SK-MEL-5 (cell line): ENCODE results near the gene SOX12. TPM values are rescaled to one million over a fixed set of nuclear protein-coding genes. Genes with fewer than 3 reads are reported as not detected.
"Not testable (repeated sequence)": the region's sequence is repeated elsewhere in the genome, so short reads cannot be mapped to it uniquely, and the experiment has no call there.

Experiments used
- DNase-seq: peaks from one replicate; pipeline ENCODE4 v3.0.0-alpha.2; 2016; ENCODE audit warnings: low read depth, low spot score
- in situ Hi-C: cut with HindIII; loops from 2 replicates; pipeline ENCODE4 v1.10.0; 2016; ENCODE audit warnings: low sequenced_read_pairs, high pct_unique_total_duplicates, low pct_unique_long_range_greater_than_20kb
- total RNA-seq: library from RNA; depleted of rRNA; stranded (reverse); fragments of >200 nt; shearing (Covaris generic); gene quantifications from 2 replicates; pipeline ENCODE4 v1.2.3, GENCODE V29; 2014; rRNA removed

SOX12 gene
- total RNA-seq, 1 experiment from 2014 or later = 3.1 TPM

- in situ Hi-C loops = no loop called here
- no peak for DNase-seq
Measured at GRCh38 chr20:367486-367887, 42.1 kb downstream of the SOX12 start.

- in situ Hi-C loops = no loop called here
- DNase-seq = no peak
Measured at GRCh38 chr20:368915-369314, 43.6 kb downstream of the SOX12 start.

GRCh38 chr20:370151-370600 lies 44.8 kb downstream of the SOX12 start:
- in situ Hi-C loops = no loop called here
- no peak for DNase-seq

GRCh38 chr20:370977-371754 lies 45.8 kb downstream of the SOX12 start:
- DNase-seq = no peak
- in situ Hi-C loops = no loop called here

GRCh38 chr20:371755-372542 lies 46.6 kb downstream of the SOX12 start:
- DNase-seq = peak; percentile 83
- in situ Hi-C loops = no loop called here

- DNase-seq, in situ Hi-C loops: not testable (repeated sequence)
Measured at GRCh38 chr20:372543-373082, 47.3 kb downstream of the SOX12 start.

GRCh38 chr20:373171-373890 lies 48.0 kb downstream of the SOX12 start:
- in situ Hi-C loops = no loop called here
- peak; percentile 91 for DNase-seq

GRCh38 chr20:375265-375889 lies 50.0 kb downstream of the SOX12 start:
- in situ Hi-C loops = no loop called here

GRCh38 chr20:376089-376488 lies 50.7 kb downstream of the SOX12 start:
- in situ Hi-C loops = no loop called here
- DNase-seq = no peak

More at GRCh38 chr20:375265-375889, 50.0 kb downstream of the SOX12 start:
- no peak for DNase-seq

GRCh38 chr20:376750-377149 lies 51.4 kb downstream of the SOX12 start:
- no peak for DNase-seq
- in situ Hi-C loops = no loop called here

GRCh38 chr20:377578-377977 lies 52.2 kb downstream of the SOX12 start:
- in situ Hi-C loops, DNase-seq: not testable (repeated sequence)

- DNase-seq = no peak
- in situ Hi-C loops = no loop called here
Measured at GRCh38 chr20:378961-379336, 53.6 kb downstream of the SOX12 start.

Other genes starting within 250 kb of the SOX12 start
- not detected in 2 replicates for gene DEFB125, start 237.9 kb upstream of the SOX12 start, total RNA-seq
- 5.1 and 5.5 TPM in 2 replicates for gene DEFB126, start 183.0 kb upstream of the SOX12 start, total RNA-seq
- not detected in 2 replicates for gene DEFB127, start 168.1 kb upstream of the SOX12 start, total RNA-seq
- not detected in 2 replicates for gene DEFB128, start 135.8 kb upstream of the SOX12 start, total RNA-seq
- gene DEFB129, start 98.3 kb upstream of the SOX12 start, total RNA-seq = not detected in 2 replicates
- gene DEFB132, start 67.8 kb upstream of the SOX12 start, total RNA-seq = not detected in 2 replicates
- gene C20orf96, start 34.8 kb upstream of the SOX12 start, total RNA-seq = 1.6 and 1.7 TPM in 2 replicates
- 25.5 and 29.7 TPM in 2 replicates for gene ZCCHC3, start 28.0 kb upstream of the SOX12 start, total RNA-seq
- 38.2 and 41.8 TPM in 2 replicates for gene NRSN2, start 21.6 kb downstream of the SOX12 start, total RNA-seq
- 146 and 157 TPM in 2 replicates for gene TRIB3, start 55.2 kb downstream of the SOX12 start, total RNA-seq
- 51.1 and 58.0 TPM in 2 replicates for gene RBCK1, start 82.7 kb downstream of the SOX12 start, total RNA-seq
- gene TBC1D20, start 137.0 kb downstream of the SOX12 start, total RNA-seq = 62.5 and 63.0 TPM in 2 replicates
- 168 and 179 TPM in 2 replicates for gene CSNK2A1, start 218.2 kb downstream of the SOX12 start, total RNA-seq